Stimulated activated CD4-positive, alpha-beta T cell treated with anti-CD3 and anti-CD28 coated beads, Interleukin-4, amount 100 ng/mL, for 24 hours (primary cell): ENCODE results near the gene RAD51C.
"Not testable (repeated sequence)": the region's sequence is repeated elsewhere in the genome, so short reads cannot be mapped to it uniquely, and the experiment has no call there.

ENCODE experiments used
- DNase-seq: peaks from one replicate; pipeline ENCODE4 v3.0.0-alpha.2; 2020

The RAD51C gene

GRCh38 chr17:58747674-58748073, 55.3 kb downstream of the RAD51C start:
- no peak for DNase-seq

GRCh38 chr17:58749627-58750026, 57.2 kb downstream of the RAD51C start:
- not testable (repeated sequence) for DNase-seq

GRCh38 chr17:58753026-58753425, 60.6 kb downstream of the RAD51C start:
- DNase-seq: no peak

GRCh38 chr17:58755269-58755576, 62.8 kb downstream of the RAD51C start:
- no peak for DNase-seq

- peak; percentile 34 for DNase-seq
Observed at GRCh38 chr17:58755577-58756245, 63.3 kb downstream of the RAD51C start, which contains the start of gene PPM1E. Gene PPM1E (plus strand): TSS chr17:58755854.

- no peak for DNase-seq
Observed at GRCh38 chr17:58756246-58757161, 64.1 kb downstream of the RAD51C start.

GRCh38 chr17:58757162-58757613, 64.8 kb downstream of the RAD51C start:
- DNase-seq: no peak

GRCh38 chr17:58758890-58759289, 66.5 kb downstream of the RAD51C start:
- no peak for DNase-seq

- DNase-seq: no peak
Observed at GRCh38 chr17:58759522-58759921, 67.1 kb downstream of the RAD51C start.

- no peak for DNase-seq
Observed at GRCh38 chr17:58760248-58760647, 67.8 kb downstream of the RAD51C start.

- no peak for DNase-seq
Observed at GRCh38 chr17:58763263-58763662, 70.9 kb downstream of the RAD51C start.

- DNase-seq: no peak
Observed at GRCh38 chr17:58764373-58764772, 72.0 kb downstream of the RAD51C start.

GRCh38 chr17:58778482-58778881, 86.1 kb downstream of the RAD51C start:
- not testable (repeated sequence) for DNase-seq

- no peak for DNase-seq
Observed at GRCh38 chr17:58779446-58779845, 87.0 kb downstream of the RAD51C start.

GRCh38 chr17:58783380-58783779, 91.0 kb downstream of the RAD51C start:
- no peak for DNase-seq

- DNase-seq: no peak
Observed at GRCh38 chr17:58785097-58785496, 92.7 kb downstream of the RAD51C start.
